Measurements from ENCODE around the gene GPR137C. TPM values are rescaled to one million over a fixed set of nuclear protein-coding genes. Genes with fewer than 3 reads are reported as not detected.
A peak's percentile ranks its signal among the peaks of the same experiment; 100 is the strongest.

Gene GPR137C
- total RNA-seq, 1 experiment from 2014 or later = 0.89 TPM

DNA sequence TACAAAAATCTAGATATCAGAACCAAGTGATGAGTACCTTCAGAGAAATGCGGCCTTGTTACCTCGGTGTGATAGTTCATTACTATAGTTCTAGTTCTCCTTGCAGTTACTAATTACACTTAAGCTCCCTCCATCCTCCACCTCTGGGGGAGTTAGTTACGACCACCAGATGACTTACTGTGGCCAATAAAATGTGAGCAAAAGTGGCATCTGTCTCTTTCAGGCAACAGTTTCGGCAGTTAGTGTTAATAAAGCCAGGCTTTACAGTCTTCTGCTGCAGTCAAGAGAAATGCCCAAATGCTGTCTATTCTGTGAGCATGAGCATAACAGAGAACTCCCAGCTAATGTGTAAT, 6.3 kb upstream of the GPR137C start (continued):
- TF ChIP-seq, protein P1, sequence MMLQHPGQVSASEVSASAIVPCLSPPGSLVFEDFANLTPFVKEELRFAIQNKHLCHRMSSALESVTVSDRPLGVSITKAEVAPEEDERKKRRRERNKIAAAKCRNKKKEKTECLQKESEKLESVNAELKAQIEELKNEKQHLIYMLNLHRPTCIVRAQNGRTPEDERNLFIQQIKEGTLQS (IDR thresholded peaks at IDR 0.05) = no peak
- TF ChIP-seq EGR1 (IDR thresholded peaks at IDR 0.05; ENCODE audit: low read depth) (no peak), SIN3A (IDR thresholded peaks at IDR 0.05; ENCODE audit: low read depth) (no peak), SP1 (IDR thresholded peaks at IDR 0.05; ENCODE audit: low read depth) (no peak), POLR2AphosphoS5 (IDR thresholded peaks at IDR 0.05; ENCODE audit: low read depth, low read length) (no peak), ELF1 (IDR thresholded peaks at IDR 0.05; ENCODE audit: borderline replicate concordance, low read depth) (no peak), TCF7L2 (IDR thresholded peaks at IDR 0.05; ENCODE audit: borderline replicate concordance, extremely low read depth, insufficient read depth, insufficient read length) (no peak)

DNA sequence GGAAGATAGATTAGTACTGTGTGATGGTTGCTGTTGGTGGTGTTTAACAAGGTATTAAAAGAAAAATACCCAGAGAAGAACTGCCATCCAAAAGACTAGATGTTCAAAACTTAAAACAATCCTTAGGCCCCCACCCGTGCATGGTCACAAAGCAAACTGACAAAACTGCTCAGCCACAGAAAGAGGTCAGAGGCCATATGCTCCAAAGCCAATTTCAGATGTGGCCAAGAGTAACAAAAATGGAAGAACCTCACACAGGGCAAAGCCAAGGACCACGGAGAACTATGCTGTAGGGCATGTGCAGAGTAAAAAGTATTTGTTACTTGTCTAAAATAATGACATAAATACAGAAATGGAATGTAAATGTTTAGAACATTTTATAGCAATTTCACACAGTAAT, 5.6 kb upstream of the GPR137C start:
- CTCF ChIA-PET = no interaction called here
- BruUV-seq (replicated peaks) = no TSS peak

DNA sequence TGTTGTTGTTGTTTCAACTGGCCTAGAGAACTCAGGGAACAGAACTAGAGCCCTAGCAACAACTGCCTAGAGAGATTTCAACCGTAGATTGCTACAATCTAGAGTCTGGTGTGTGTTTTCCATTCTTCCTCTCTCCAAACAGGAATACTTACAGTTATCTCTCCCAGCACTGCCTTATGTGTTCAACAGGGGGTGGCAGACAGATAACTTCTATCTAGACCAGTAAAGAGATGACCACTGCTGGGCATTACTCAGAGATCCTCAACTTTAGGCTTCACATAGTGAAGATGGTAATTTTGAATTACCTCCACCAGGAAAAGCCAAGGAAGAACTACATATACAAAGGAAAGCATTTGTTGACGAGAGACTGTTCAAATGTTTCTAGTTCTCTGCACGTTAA, 5.1 kb upstream of the GPR137C start:
- Histone ChIP-seq H3K4me1 (ENCODE audit: control insufficient read depth in 1 of 2, insufficient read depth in 2 of 2, low read length in 2 of 2) (peaks cover 0 to 14% of the 10 kb centered on the region in 2 experiments; a peak in 2 of 4 replicates), H3K27ac (ENCODE audit: low read depth, low read length) (no peak overlapping the region), H3K4me3 (replicated peaks in 1 of 2; ENCODE audit: low read depth in 1 of 2, low read length in 2 of 2) (no peak overlapping the region), H3K9me3 (ENCODE audit: control insufficient read depth in 1 of 2, insufficient read depth in 1 of 2, low read depth in 1 of 2, low read length in 2 of 2) (no peaks in the 10 kb centered on the region), H3K36me3 (ENCODE audit: control insufficient read depth in 1 of 2, insufficient read depth in 2 of 2, low read length in 2 of 2) (no peaks in the 10 kb centered on the region), H4K20me1 (ENCODE audit: insufficient read depth) (no peaks in the 10 kb centered on the region), H3K9me2 (ENCODE audit: insufficient read depth) (no peaks in the 10 kb centered on the region), H3K4me2 (ENCODE audit: low read length) (no peak overlapping the region), H3K27me3 (ENCODE audit: insufficient read depth, low read length) (no peaks in the 10 kb centered on the region), H3K9ac (ENCODE audit: low read length) (no peak overlapping the region), H2AFZ (ENCODE audit: low read depth, low read length, poor library complexity, severe bottlenecking) (no peak overlapping the region), H3K79me2 (ENCODE audit: insufficient read depth, low read length) (no peaks in the 10 kb centered on the region)
- ChIA-PET POLR2A (no interaction called here), CTCF (no interaction called here), RAD21 (ENCODE audit: low non-redundant PET in 1 of 2, low total read pairs in 2 of 2, uncharacterized antibody in 2 of 2, unreplicated experiment in 2 of 2) (no interaction called here)
- BruUV-seq (replicated peaks) = no TSS peak
- ATAC-seq (no peak), DNase-seq (ENCODE audit: low read depth, low spot score) (no peak)
- intact Hi-C loops (cut with micrococcal nuclease) = no loop called here
- no peak for TF ChIP-seq JUND (IDR thresholded peaks at IDR 0.05)
- TF ChIP-seq, protein P2, sequence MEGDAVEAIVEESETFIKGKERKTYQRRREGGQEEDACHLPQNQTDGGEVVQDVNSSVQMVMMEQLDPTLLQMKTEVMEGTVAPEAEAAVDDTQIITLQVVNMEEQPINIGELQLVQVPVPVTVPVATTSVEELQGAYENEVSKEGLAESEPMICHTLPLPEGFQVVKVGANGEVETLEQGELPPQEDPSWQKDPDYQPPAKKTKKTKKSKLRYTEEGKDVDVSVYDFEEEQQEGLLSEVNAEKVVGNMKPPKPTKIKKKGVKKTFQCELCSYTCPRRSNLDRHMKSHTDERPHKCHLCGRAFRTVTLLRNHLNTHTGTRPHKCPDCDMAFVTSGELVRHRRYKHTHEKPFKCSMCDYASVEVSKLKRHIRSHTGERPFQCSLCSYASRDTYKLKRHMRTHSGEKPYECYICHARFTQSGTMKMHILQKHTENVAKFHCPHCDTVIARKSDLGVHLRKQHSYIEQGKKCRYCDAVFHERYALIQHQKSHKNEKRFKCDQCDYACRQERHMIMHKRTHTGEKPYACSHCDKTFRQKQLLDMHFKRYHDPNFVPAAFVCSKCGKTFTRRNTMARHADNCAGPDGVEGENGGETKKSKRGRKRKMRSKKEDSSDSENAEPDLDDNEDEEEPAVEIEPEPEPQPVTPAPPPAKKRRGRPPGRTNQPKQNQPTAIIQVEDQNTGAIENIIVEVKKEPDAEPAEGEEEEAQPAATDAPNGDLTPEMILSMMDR (IDR thresholded peaks at IDR 0.05 in 2 of 3, conservative IDR thresholded peaks at IDR 0.05 in 1 of 3; ENCODE audit: borderline replicate concordance in 1 of 3, insufficient read depth in 1 of 3, low read depth in 2 of 3, low read length in 2 of 3) = peak in 2 of 3 experiments; percentile 15 to 16; a peak in 1 of 6 replicates

More for the DNA sequence above, 5.6 kb upstream of the GPR137C start:
- ChIA-PET RAD21 (ENCODE audit: low non-redundant PET in 1 of 2, low total read pairs in 2 of 2, uncharacterized antibody in 2 of 2, unreplicated experiment in 2 of 2) (no interaction called here), POLR2A (no interaction called here)
- no peaks in the 10 kb centered on the region for H3K79me2 ChIP-seq (ENCODE audit: insufficient read depth, low read length)
- peaks cover 0 to 12% of the 10 kb centered on the region in 2 experiments; a peak in 2 of 4 replicates for H3K4me1 ChIP-seq (ENCODE audit: control insufficient read depth in 1 of 2, insufficient read depth in 2 of 2, low read length in 2 of 2)
- intact Hi-C loops (cut with micrococcal nuclease) = no loop called here
- H4K20me1 ChIP-seq (ENCODE audit: insufficient read depth) = no peaks in the 10 kb centered on the region
- no peak overlapping the region for H2AFZ ChIP-seq (ENCODE audit: low read depth, low read length, poor library complexity, severe bottlenecking)
- no peak overlapping the region for H3K4me2 ChIP-seq (ENCODE audit: low read length)
- TF ChIP-seq CBX3 (IDR thresholded peaks at IDR 0.05; ENCODE audit: low read depth) (no peak), EGR1 (IDR thresholded peaks at IDR 0.05; ENCODE audit: low read depth) (no peak), POLR2A (IDR thresholded peaks at IDR 0.05; ENCODE audit: borderline replicate concordance, extremely low read depth, insufficient read depth, insufficient read length) (no peak), FOSL1 (IDR thresholded peaks at IDR 0.05; ENCODE audit: low read depth) (no peak)
- H3K36me3 ChIP-seq (ENCODE audit: control insufficient read depth in 1 of 2, insufficient read depth in 2 of 2, low read length in 2 of 2) = no peaks in the 10 kb centered on the region
- H3K4me3 ChIP-seq (replicated peaks in 1 of 2; ENCODE audit: low read depth in 1 of 2, low read length in 2 of 2) = no peak overlapping the region
- H3K9ac ChIP-seq (ENCODE audit: low read length) = no peak overlapping the region
- DNase-seq (ENCODE audit: low read depth, low spot score) = no peak
- no peak for ATAC-seq
- H3K9me3 ChIP-seq (ENCODE audit: control insufficient read depth in 1 of 2, insufficient read depth in 1 of 2, low read depth in 1 of 2, low read length in 2 of 2) = no peaks in the 10 kb centered on the region
- H3K27ac ChIP-seq (ENCODE audit: low read depth, low read length) = no peak overlapping the region
- no peaks in the 10 kb centered on the region for H3K9me2 ChIP-seq (ENCODE audit: insufficient read depth)
- H3K27me3 ChIP-seq (ENCODE audit: insufficient read depth, low read length) = no peaks in the 10 kb centered on the region

All from HCT116 (cell line).